Measurements from ENCODE around the gene EIF1. TPM values are rescaled to one million over a fixed set of nuclear protein-coding genes. Genes with fewer than 3 reads are reported as not detected.

The EIF1 gene
- total RNA-seq, 1 donor from 2014 or later, result 620 TPM

DNA sequence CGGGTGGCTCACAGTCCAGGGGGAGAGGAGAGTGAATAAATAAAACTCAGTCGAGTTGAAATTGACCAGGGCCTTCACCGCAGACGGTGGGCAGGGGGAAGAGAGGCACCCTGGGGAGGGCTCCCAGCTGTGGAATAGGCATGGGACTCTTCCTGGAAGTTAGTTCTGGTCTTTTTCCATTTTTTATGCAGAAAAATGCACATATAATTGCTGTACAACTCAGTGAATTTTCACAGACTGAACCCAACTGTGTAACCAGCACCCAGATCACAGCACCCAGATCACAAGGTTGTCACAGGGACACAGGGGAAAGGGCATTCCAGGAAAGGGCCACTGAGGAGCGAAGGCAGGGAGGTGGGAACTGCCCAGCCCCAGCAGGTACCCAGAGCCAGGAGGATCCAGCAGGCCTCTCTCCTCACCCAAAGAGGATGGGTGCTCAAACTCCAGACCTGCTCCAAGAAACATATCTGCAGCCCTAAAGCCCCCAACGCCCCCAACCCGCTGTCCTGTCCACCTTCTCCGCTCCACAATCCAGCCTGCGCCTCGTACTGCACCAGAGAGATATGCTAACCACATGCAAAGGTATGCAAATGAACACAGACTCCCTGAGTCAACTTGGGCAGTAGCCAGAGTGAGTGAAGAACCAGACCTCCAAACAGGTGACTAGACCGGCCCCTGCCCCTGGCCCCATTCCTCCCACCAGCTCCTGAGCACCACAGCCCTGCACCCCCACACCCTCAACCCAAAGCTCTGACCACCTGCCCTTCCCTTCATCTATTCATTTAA lies 29.1 kb upstream of the EIF1 start:
- DNase-seq (ENCODE audit: low read depth, low spot score), result no peak
- Mint-ChIP-seq H3K4me1 (no peaks in the 10 kb centered on the region), H3K9me3 (no peaks in the 10 kb centered on the region), H3K27me3 (ENCODE audit: low read depth) (peaks cover 18% of the 10 kb centered on the region), H3K36me3 (ENCODE audit: low read depth) (no peaks in the 10 kb centered on the region), H3K4me3 (no peak overlapping the region), H3K27ac (ENCODE audit: unreplicated experiment) (no peak overlapping the region)
- no peak for TF ChIP-seq CTCF (conservative IDR thresholded peaks at IDR 0.05)

GRCh38 chr17:41660221-41660711 lies 28.4 kb upstream of the EIF1 start:
- no peaks in the 10 kb centered on the region for H3K9me3 Mint-ChIP-seq
- peaks cover 18% of the 10 kb centered on the region for H3K27me3 Mint-ChIP-seq (ENCODE audit: low read depth)
- peak overlapping the region; percentile 43 for H3K27ac Mint-ChIP-seq (ENCODE audit: unreplicated experiment)
- DNase-seq (ENCODE audit: low read depth, low spot score), result no peak
- TF ChIP-seq CTCF (conservative IDR thresholded peaks at IDR 0.05), result no peak
- H3K4me1 Mint-ChIP-seq, result no peaks in the 10 kb centered on the region
- no peak overlapping the region for H3K4me3 Mint-ChIP-seq
- H3K36me3 Mint-ChIP-seq (ENCODE audit: low read depth), result no peaks in the 10 kb centered on the region

DNA sequence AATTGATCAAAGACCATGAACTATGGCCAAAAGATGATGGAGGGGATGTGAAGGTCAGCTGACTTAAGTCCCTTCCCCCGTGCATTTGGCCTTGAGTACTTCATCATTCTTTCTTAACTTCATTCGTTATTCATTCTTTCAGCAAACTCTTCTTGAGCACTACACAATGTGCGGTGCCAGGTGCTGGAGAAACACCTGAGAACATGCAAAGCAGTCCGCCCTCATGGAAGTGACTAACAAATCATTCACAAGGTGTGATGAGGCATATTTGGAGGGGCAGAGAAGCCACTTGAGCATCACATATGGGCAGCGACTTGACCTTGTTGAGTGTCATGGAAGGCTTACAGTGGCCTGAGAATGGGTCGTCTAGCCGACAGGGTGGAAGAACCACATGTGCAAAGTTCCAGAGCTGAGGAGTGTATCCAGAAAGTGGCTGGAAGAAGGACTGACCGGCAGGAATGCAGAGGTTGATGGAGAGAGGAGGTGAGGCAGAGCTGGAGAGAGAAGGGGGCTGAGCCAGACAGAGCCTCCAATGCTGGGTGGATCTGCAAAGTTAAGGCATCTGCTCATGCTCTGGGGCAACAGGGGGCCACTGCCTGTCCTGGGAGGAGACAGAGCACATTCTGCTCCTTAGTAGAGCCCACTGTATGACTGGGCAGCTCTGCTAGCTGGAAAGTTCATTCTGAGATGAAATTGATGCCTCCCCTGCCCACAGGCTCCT lies 25.1 kb upstream of the EIF1 start:
- no peak overlapping the region for H3K27ac Mint-ChIP-seq (ENCODE audit: unreplicated experiment)
- peaks cover 15% of the 10 kb centered on the region for H3K4me1 Mint-ChIP-seq
- H3K9me3 Mint-ChIP-seq, result no peaks in the 10 kb centered on the region
- TF ChIP-seq CTCF (conservative IDR thresholded peaks at IDR 0.05), result no peak
- no peak for DNase-seq (ENCODE audit: low read depth, low spot score)
- peak overlapping the region; percentile 13 for H3K4me3 Mint-ChIP-seq
- H3K27me3 Mint-ChIP-seq (ENCODE audit: low read depth), result peaks cover 36% of the 10 kb centered on the region
- no peaks in the 10 kb centered on the region for H3K36me3 Mint-ChIP-seq (ENCODE audit: low read depth)

- H3K9me3 Mint-ChIP-seq, result no peaks in the 10 kb centered on the region
- H3K4me1 Mint-ChIP-seq, result peaks cover 15% of the 10 kb centered on the region
These were observed 24.6 kb upstream of the EIF1 start for GRCh38 chr17:41664172-41664457.

More at GRCh38 chr17:41664172-41664457, 24.6 kb upstream of the EIF1 start:
- H3K4me3 Mint-ChIP-seq, result peak overlapping the region; percentile 13
- no peak for TF ChIP-seq CTCF (conservative IDR thresholded peaks at IDR 0.05)
- DNase-seq (ENCODE audit: low read depth, low spot score), result no peak
- no peaks in the 10 kb centered on the region for H3K36me3 Mint-ChIP-seq (ENCODE audit: low read depth)
- peaks cover 36% of the 10 kb centered on the region for H3K27me3 Mint-ChIP-seq (ENCODE audit: low read depth)
- no peak overlapping the region for H3K27ac Mint-ChIP-seq (ENCODE audit: unreplicated experiment)
